Thymus (tissue), 11 donors: Measurements from ENCODE around the gene MGAT4B. TPM values are rescaled to one million over a fixed set of nuclear protein-coding genes. Genes with fewer than 3 reads are reported as not detected.
A peak's percentile ranks its signal among the peaks of the same experiment; 100 is the strongest.
"Not testable (repeated sequence)": the region's sequence is repeated elsewhere in the genome, so short reads cannot be mapped to it uniquely, and the experiment has no call there.

Experiments
- DNase-seq, 9 donors: peaks; one replicate each; pipeline ENCODE4 v3.0.0-alpha.2; 2013; ENCODE audit warnings: low spot score in 9 of 9, low read depth in 6 of 9, missing footprints in 1 of 9
- H3K27ac ChIP-seq, 2 donors: one replicate each; pipeline ENCODE4 v1.5.1; 2013; ENCODE audit warnings: control low read depth in 1 of 2, low read depth in 1 of 2, low read length in 1 of 2, mild to moderate bottlenecking in 1 of 2, moderate library complexity in 1 of 2
- H3K27me3 ChIP-seq, 2 donors: one replicate each; pipeline ENCODE4 v1.5.1; 2013; ENCODE audit warnings: low read length in 1 of 2; ENCODE audit not compliant: control insufficient read depth in 2 of 2, insufficient read depth in 1 of 2
- H3K36me3 ChIP-seq, 2 donors: one replicate each; pipeline ENCODE4 v1.5.1; 2013; ENCODE audit warnings: low read length in 1 of 2, mild to moderate bottlenecking in 1 of 2, moderate library complexity in 1 of 2; ENCODE audit not compliant: control insufficient read depth in 2 of 2, insufficient read depth in 2 of 2
- H3K4me1 ChIP-seq, 2 donors: one replicate each; pipeline ENCODE4 v1.5.1; 2013; ENCODE audit warnings: low read length in 2 of 2; ENCODE audit not compliant: control insufficient read depth in 2 of 2, insufficient read depth in 2 of 2
- H3K4me3 ChIP-seq, 2 donors: one replicate each; pipeline ENCODE4 v1.5.1; 2013; ENCODE audit warnings: low read length in 2 of 2, control low read depth in 1 of 2, mild to moderate bottlenecking in 1 of 2
- H3K9me3 ChIP-seq, 2 donors: one replicate each; pipeline ENCODE4 v1.5.1; 2013; ENCODE audit warnings: low read length in 1 of 2, mild to moderate bottlenecking in 1 of 2; ENCODE audit not compliant: control insufficient read depth in 2 of 2, insufficient read depth in 1 of 2
- WGBS: extraction: QIAGEN DNeasy Blood & Tissue Kit; methylation state at CpG from one replicate; pipeline ENCODE4 v1.1.7; 2013; 5-methylcytosine and 5-hydroxymethylcytosine counted together
- polyA plus RNA-seq: library from polyadenylated mRNA; stranded (reverse); fragments of 200-250 nt; gene quantifications from one replicate; pipeline ENCODE4 v1.2.3, GENCODE V29; 2013
- total RNA-seq: library from RNA; stranded (reverse); fragments of 120-200 nt; gene quantifications from one replicate; pipeline ENCODE4 v1.2.4, GENCODE V29; 2013
- donor health status: healthy.

The MGAT4B gene
- total and polyA plus RNA-seq, 2 donors, result 23.6 to 56.7 TPM

DNA sequence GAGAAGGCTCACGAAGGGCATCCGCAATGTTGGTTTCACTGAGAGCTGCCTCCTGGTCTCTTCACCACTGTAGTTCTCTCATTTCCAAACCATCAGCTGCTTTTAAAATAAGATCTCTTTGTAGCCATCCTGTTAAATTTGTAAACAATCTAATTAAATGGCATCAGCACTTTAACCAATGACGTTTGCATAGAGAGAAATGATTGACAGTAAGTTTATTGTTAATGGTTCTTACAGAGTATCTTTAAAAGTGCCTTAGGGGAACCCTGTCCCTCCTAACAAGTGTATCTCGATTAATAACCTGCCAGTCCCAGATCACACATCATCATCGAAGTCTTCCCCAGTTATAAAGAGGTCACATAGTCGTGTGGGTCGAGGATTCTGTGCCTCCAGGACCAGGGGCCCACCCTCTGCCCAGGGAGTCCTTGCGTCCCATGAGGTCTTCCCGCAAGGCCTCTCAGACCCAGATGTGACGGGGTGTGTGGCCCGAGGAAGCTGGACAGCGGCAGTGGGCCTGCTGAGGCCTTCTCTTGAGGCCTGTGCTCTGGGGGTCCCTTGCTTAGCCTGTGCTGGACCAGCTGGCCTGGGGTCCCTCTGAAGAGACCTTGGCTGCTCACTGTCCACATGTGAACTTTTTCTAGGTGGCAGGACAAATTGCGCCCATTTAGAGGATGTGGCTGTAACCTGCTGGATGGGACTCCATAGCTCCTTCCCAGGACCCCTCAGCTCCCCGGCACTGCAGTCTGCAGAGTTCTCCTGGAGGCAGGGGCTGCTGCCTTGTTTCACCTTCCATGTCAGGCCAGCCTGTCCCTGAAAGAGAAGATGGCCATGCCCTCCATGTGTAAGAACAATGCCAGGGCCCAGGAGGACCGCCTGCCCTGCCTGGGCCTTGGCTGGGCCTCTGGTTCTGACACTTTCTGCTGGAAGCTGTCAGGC lies 30.7 kb upstream of the MGAT4B start:
- Histone ChIP-seq H3K4me1 (peaks cover 0 to 5% of the 10 kb centered on the region in 2 donors), H3K9me3 (no peaks in the 10 kb centered on the region), H3K27ac (peak overlapping the region in 1 of 2 donors; percentile 11), H3K4me3 (no peak overlapping the region), H3K36me3 (peaks cover 51 to 54% of the 10 kb centered on the region in 2 donors), H3K27me3 (no peaks in the 10 kb centered on the region)
- no peak for DNase-seq
- 94% methylated on average over 15 of the region's 15 CpGs for WGBS

DNA sequence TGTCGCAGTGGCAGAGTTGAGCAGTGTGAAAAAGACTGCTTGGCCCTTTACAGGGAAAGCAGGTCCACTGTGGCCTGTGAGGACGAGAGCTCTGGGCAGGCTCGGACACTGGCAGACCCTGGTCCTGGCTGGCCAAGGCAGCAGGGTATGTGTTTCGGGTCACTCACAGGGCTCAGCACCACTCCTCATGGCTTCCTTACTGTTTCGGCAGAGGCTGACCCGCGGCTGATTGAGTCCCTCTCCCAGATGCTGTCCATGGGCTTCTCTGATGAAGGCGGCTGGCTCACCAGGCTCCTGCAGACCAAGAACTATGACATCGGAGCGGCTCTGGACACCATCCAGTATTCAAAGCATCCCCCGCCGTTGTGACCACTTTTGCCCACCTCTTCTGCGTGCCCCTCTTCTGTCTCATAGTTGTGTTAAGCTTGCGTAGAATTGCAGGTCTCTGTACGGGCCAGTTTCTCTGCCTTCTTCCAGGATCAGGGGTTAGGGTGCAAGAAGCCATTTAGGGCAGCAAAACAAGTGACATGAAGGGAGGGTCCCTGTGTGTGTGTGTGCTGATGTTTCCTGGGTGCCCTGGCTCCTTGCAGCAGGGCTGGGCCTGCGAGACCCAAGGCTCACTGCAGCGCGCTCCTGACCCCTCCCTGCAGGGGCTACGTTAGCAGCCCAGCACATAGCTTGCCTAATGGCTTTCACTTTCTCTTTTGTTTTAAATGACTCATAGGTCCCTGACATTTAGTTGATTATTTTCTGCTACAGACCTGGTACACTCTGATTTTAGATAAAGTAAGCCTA lies 29.8 kb upstream of the MGAT4B start:
- no peak overlapping the region for H3K4me3 ChIP-seq
- H3K9me3 ChIP-seq, result no peaks in the 10 kb centered on the region
- peak in 2 of 9 donors; percentile 32 to 51 for DNase-seq
- peaks cover 0 to 5% of the 10 kb centered on the region in 2 donors for H3K4me1 ChIP-seq
- no peaks in the 10 kb centered on the region for H3K27me3 ChIP-seq
- peak overlapping the region in 1 of 2 donors; percentile 43 for H3K27ac ChIP-seq
- WGBS, result 90% methylated on average over 19 of the region's 19 CpGs
- H3K36me3 ChIP-seq, result peaks cover 58 to 60% of the 10 kb centered on the region in 2 donors

DNA sequence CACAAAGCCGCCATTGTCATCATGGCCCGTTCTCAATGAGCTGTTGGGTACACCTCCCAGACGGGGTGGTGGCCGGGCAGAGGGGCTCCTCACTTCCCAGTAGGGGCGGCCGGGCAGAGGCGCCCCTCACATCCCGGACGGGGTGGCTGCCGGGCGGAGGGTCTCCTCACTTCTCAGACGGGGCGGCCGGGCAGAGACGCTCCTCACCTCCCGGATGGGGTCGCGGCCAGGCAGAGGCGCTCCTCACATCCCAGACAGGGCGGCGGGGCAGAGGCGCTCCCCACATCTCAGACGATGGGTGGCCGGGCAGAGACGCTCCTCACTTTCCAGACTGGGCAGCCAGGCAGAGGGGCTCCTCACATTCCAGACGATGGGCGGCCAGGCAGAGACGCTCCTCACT lies 28.2 kb upstream of the MGAT4B start:
- not testable (repeated sequence) for DNase-seq

DNA sequence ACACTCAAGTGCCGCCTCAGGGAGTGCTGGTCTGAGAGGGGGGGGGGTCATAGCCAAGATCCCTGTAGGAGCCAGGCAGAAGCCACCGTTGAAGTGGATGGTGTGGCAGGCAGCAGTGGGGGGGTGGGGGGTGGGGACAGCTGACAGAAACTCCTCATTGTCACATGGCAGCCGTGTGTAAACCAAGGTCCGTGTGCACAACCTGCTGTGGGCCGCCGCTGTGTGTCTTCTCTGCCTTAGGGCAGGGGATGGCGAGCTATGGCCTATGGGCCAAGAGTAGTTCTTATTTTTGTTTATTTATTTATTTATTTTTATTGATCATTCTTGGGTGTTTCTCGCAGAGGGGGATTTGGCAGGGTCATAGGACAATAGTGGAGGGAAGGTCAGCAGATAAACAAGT lies 27.5 kb upstream of the MGAT4B start:
- no peak for DNase-seq
- Histone ChIP-seq H3K9me3 (peaks cover 1 to 9% of the 10 kb centered on the region in 2 donors), H3K4me1 (peaks cover 0 to 5% of the 10 kb centered on the region in 2 donors), H3K36me3 (peaks cover 65 to 67% of the 10 kb centered on the region in 2 donors), H3K4me3 (no peak overlapping the region), H3K27me3 (no peaks in the 10 kb centered on the region), H3K27ac (no peak overlapping the region)
- WGBS, result 93% methylated on average over 8 of the region's 8 CpGs

More for the DNA sequence above, 28.2 kb upstream of the MGAT4B start:
- H3K9me3 ChIP-seq, H3K4me3 ChIP-seq, H3K27ac ChIP-seq, H3K4me1 ChIP-seq, H3K27me3 ChIP-seq: not testable (repeated sequence)
- WGBS, result 94% methylated on average over 22 of the region's 28 CpGs
- H3K36me3 ChIP-seq, result peaks cover 65 to 66% of the 10 kb centered on the region in 2 donors

DNA sequence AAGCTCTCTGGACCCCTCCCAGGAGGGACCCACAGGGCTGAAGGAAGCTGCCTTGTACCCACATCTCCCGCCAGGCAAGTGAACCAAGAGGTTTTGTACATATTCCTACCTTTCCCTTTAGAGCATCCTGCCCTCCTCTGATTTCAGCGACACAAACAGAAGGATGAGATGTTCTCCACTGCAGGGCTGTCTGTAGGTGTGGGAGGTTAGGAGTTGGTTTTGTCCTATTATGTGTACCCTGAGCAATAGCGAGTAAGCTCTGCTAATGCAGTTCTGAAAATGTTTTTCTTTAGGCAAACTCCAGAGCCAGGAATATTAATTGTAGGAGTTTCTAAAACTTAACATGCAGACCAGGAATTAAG lies 27.0 kb upstream of the MGAT4B start:
- no peak for DNase-seq
- Histone ChIP-seq H3K4me1 (peaks cover 0 to 8% of the 10 kb centered on the region in 2 donors), H3K36me3 (peaks cover 67 to 70% of the 10 kb centered on the region in 2 donors), H3K4me3 (no peak overlapping the region), H3K27ac (no peak overlapping the region), H3K9me3 (peaks cover 1 to 9% of the 10 kb centered on the region in 2 donors), H3K27me3 (no peaks in the 10 kb centered on the region)
- WGBS, result 98% methylated on average over 3 of the region's 3 CpGs

DNA sequence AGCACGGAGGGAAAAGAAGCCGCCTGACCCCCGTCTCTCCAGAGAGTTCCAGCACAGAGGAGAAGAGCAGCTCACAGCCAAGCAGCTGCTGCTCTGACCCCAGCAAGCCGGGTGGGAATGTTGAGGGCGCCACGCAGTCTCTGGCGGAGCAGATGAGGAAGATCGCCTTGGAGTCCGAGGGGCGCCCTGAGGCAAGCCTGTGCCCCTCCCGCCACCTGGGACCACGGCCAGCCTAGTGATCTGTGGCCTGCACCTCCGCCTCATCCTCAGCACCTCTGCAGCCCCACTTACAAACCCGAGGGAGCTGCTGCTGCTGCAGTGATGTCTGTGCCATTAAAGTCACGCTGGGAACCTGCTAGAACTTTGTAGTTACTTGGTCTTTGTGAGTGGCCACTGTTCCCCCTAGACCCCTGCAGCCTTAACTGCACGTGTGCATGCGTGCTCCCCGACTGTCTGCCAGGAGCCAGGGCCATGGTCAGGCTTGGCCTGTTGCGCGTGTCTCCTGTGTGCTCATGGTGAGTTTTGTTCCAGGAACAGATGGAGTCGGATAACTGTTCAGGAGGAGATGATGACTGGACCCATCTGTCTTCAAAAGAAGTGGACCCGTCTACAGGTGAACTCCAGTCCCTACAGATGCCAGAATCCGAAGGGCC lies 26.5 kb upstream of the MGAT4B start:
- H3K27ac ChIP-seq, result no peak overlapping the region
- H3K4me1 ChIP-seq, result peaks cover 0 to 8% of the 10 kb centered on the region in 2 donors
- no peak overlapping the region for H3K4me3 ChIP-seq
- no peaks in the 10 kb centered on the region for H3K27me3 ChIP-seq
- H3K36me3 ChIP-seq, result peaks cover 66 to 67% of the 10 kb centered on the region in 2 donors
- H3K9me3 ChIP-seq, result peaks cover 1 to 9% of the 10 kb centered on the region in 2 donors
- no peak for DNase-seq
- WGBS, result 95% methylated on average over 23 of the region's 23 CpGs

DNA sequence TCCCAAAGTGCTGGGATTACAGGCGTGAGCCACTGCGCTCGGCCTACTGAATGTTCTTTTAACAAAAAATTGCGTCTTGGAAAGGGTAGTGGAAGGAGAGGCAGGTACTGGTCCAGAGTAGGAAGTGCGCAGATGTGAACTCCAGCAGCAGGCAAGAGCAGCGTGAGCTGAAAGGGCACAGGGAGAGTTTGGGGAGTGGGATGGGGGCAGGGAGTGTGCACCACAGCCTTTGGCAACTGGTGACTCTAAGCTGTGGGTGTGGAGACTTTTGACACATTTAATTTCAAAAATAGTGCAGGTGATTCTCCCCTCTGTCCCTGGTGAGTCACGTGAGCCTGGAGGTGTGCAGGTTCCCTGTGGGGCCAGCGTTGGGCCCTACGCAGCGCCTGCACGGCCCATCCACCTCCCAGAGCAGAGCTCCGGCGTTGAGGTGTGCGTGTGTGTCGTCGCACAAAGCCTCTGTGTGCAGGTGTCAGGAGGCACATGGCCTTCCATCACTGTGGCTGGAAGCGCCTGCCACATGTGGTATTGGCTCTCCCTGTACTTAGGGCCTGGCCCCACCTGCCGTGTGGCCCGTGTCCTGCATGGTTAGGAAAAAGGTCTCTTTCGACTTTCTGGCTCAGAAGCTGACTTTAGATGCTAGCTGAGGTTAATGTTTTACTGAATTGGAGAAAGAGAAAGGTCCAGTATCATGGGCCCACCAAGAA lies 25.5 kb upstream of the MGAT4B start:
- H3K27ac ChIP-seq, result no peak overlapping the region
- no peak for DNase-seq
- peaks cover 57 to 61% of the 10 kb centered on the region in 2 donors for H3K36me3 ChIP-seq
- H3K27me3 ChIP-seq, result no peaks in the 10 kb centered on the region
- peaks cover 1 to 9% of the 10 kb centered on the region in 2 donors for H3K9me3 ChIP-seq
- peaks cover 0 to 17% of the 10 kb centered on the region in 2 donors for H3K4me1 ChIP-seq
- no peak overlapping the region for H3K4me3 ChIP-seq
- 98% methylated on average over 20 of the region's 20 CpGs for WGBS

DNA sequence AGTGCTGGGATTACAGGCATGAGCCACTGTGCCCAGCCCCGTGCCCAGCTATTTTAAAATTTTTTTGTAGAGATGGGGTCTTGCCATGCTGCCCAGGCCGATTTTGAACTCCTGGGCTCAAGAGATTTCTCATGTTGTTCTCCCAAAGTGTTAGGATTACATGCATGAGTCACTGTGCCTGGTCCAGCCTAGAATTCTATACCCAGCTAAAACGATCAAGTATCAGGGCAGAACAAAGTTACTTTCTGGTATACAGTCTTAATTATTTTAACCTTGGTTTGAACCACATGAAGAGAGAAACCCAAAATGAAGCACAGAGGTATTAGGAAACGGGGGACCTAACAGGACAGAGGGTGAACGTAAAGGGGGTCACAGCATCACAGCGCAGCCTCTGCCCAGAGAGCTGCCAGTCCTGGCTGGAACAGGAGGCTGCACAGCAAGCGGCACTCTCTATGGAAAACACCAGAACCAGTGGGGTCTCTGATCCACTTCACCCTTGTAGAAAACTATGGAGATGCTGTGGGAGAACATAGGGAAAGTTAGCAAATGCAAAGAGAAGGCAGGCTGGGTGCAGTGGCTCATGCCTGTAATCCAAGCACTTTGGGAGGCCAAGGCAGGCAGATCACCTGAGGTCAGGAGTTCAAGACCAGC lies 24.3 kb upstream of the MGAT4B start:
- no peak for DNase-seq
- no peaks in the 10 kb centered on the region for H3K27me3 ChIP-seq
- peaks cover 0 to 15% of the 10 kb centered on the region in 2 donors for H3K4me1 ChIP-seq
- H3K27ac ChIP-seq, result no peak overlapping the region
- no peak overlapping the region for H3K4me3 ChIP-seq
- H3K9me3 ChIP-seq, result peaks cover 1 to 9% of the 10 kb centered on the region in 2 donors
- peaks cover 54% of the 10 kb centered on the region in 2 donors for H3K36me3 ChIP-seq
- whole genome bisulfite sequencing, result 99% methylated on average over 7 of the region's 7 CpGs
